GM23248 (cell line): Measurements from ENCODE around the gene STUM.

Experiments used
- EZH2 ChIP-seq: fragments of 200-600 bp; sonication (generic); IDR thresholded peaks from 2 replicates; pipeline ENCODE4 v1.6.1; 2018; ENCODE audit warnings: antibody characterized with exemption, mild to moderate bottlenecking; ENCODE audit not compliant: insufficient read depth, poor library complexity, severe bottlenecking
- EZH2phosphoT487 ChIP-seq: fragments of 200-600 bp; sonication (generic); IDR thresholded peaks from 2 replicates; pipeline ENCODE4 v1.6.1; 2018; ENCODE audit warnings: antibody characterized with exemption, moderate library complexity, mild to moderate bottlenecking, low read depth; ENCODE audit not compliant: insufficient read depth

GRCh38 chr1:226568975-226569741 is 20.6 kb downstream of the STUM start:
- TF ChIP-seq EZH2 (no peak), EZH2phosphoT487 (no peak)
